ENCODE data around the gene SH3BP2.

- TF ChIP-seq POLR2A (IDR thresholded peaks at IDR 0.05), result no peak
- TF ChIP-seq, protein P1, sequence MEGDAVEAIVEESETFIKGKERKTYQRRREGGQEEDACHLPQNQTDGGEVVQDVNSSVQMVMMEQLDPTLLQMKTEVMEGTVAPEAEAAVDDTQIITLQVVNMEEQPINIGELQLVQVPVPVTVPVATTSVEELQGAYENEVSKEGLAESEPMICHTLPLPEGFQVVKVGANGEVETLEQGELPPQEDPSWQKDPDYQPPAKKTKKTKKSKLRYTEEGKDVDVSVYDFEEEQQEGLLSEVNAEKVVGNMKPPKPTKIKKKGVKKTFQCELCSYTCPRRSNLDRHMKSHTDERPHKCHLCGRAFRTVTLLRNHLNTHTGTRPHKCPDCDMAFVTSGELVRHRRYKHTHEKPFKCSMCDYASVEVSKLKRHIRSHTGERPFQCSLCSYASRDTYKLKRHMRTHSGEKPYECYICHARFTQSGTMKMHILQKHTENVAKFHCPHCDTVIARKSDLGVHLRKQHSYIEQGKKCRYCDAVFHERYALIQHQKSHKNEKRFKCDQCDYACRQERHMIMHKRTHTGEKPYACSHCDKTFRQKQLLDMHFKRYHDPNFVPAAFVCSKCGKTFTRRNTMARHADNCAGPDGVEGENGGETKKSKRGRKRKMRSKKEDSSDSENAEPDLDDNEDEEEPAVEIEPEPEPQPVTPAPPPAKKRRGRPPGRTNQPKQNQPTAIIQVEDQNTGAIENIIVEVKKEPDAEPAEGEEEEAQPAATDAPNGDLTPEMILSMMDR (IDR thresholded peaks at IDR 0.05), result no peak
Observed at GRCh38 chr4:2879026-2879425, 86.1 kb downstream of the SH3BP2 start.
